Measurements from ENCODE around the gene POPDC2. TPM values are rescaled to one million over a fixed set of nuclear protein-coding genes. Genes with fewer than 3 reads are reported as not detected.

POPDC2 gene
- total RNA-seq, 1 donor from 2014 or later = 13.6 TPM

DNA sequence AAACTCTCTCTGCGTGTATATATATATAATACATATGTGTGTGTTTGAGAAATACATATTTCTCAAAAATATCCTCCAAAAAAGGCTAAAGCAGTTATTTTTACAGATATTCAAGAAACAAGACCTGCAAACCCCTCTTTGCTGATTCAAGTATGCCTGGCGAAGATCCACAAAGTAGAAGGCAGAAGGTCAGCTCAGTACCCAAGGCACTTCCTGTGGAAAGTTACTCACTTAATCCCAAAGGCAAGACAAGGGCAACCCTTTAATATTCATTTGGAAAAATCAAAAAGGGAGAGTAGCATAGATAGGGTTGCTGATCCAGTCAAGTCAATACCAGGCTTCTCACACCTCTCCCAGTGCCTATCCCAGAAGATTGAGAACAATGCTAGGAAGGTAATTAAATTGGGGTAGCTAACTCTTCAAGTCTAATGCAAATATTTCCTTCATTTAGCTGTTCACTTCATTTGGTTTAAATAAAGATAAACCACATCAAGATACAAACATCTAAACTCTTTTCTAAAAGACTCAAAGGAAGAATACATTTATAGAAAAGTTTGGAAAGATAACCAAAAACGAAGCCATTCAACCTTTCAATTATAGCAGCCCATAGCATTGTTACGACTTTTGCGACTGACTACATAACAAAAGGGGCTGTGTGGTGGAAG is 9.6 kb upstream of the POPDC2 start:
- peaks cover 9 to 14% (median 13%) of the 10 kb centered on the region in 3 donors for H3K4me1 ChIP-seq (ENCODE audit: control insufficient read depth in 3 of 3, insufficient read depth in 3 of 3, low read length in 3 of 3)
- H3K27me3 ChIP-seq (ENCODE audit: control insufficient read depth in 3 of 3, insufficient read depth in 3 of 3, low read length in 3 of 3) = no peaks in the 10 kb centered on the region
- H3K9me3 ChIP-seq (ENCODE audit: control insufficient read depth in 3 of 3, low read length in 3 of 3) = no peaks in the 10 kb centered on the region
- peak overlapping the region in 1 of 3 donors; percentile 38 for H3K9ac ChIP-seq (ENCODE audit: low read depth in 1 of 3, low read length in 3 of 3)
- H3K4me3 ChIP-seq (ENCODE audit: low read length in 3 of 3) = no peak overlapping the region
- no peak overlapping the region for H3K27ac ChIP-seq (ENCODE audit: low read depth, low read length)
- H3K36me3 ChIP-seq (ENCODE audit: control insufficient read depth in 3 of 3, insufficient read depth in 3 of 3, low read length in 3 of 3) = peaks cover 10 to 41% (median 38%) of the 10 kb centered on the region in 3 donors

DNA sequence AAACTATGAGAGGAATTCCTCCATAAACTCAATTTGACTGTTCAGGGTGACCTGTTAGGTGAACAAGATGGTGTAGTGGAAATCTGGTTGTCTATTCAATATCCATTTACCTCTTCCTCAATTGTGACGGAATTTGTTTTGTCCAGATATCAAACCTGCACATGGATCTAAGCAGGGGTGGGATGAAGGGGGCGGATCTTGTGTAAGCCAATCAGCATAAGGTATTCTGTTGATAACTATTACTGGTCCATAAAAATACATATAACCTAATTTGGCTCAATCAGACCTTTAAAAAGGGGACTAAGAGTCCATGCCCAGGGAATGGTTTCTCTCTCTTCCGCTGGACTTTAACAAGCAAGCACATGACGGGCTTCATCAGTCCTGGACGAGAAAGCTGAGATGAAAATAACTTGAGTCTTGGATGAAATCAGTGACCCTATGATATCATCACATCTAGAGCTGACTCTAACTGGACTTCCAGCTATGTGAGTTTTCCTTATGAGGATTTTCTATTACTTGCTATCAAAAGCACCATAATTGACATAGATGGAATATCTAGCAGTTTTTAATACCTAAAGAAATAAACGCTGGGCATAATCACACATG is 5.7 kb upstream of the POPDC2 start:
- peaks cover 43 to 48% (median 44%) of the 10 kb centered on the region in 3 donors for H3K4me1 ChIP-seq (ENCODE audit: control insufficient read depth in 3 of 3, insufficient read depth in 3 of 3, low read length in 3 of 3)
- no peak overlapping the region for H3K4me3 ChIP-seq (ENCODE audit: low read length in 3 of 3)

DNA sequence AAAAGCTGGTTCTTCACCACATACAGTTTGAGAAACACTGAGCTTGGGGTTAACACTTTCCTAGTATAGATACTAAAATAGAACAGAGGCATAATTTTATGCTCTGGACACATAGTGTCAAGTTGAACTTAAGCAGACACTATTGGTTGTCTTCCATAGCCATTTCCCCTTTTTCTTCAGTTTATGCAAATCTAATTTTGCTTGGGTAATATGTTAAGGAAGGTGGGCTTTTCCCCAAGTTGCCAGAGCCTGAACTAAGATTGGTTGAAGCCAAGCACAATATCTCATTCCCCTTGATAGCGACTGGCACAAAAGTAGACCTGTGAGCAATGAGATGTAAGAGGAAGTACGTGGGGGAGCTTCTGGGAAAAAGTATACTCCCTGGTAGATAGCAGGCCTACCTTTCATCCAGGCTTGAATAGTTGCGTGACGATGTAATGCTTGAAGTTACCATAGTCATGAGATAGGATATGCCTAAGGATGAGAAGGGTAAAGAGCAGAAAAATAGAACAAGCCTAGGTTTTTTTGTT is 4.5 kb upstream of the POPDC2 start:
- Histone ChIP-seq H3K27me3 (ENCODE audit: control insufficient read depth in 3 of 3, insufficient read depth in 3 of 3, low read length in 3 of 3) (no peaks in the 10 kb centered on the region), H3K9me3 (ENCODE audit: control insufficient read depth in 3 of 3, low read length in 3 of 3) (no peaks in the 10 kb centered on the region), H3K4me3 (ENCODE audit: low read length in 3 of 3) (peak overlapping the region in 2 of 3 donors; percentile 0 to 18), H3K36me3 (ENCODE audit: control insufficient read depth in 3 of 3, insufficient read depth in 3 of 3, low read length in 3 of 3) (peaks cover 1 to 7% (median 6%) of the 10 kb centered on the region in 3 donors), H3K9ac (ENCODE audit: low read depth in 1 of 3, low read length in 3 of 3) (peak overlapping the region; percentile 39 to 69 (median 63)), H3K4me1 (ENCODE audit: control insufficient read depth in 3 of 3, insufficient read depth in 3 of 3, low read length in 3 of 3) (peaks cover 41 to 53% (median 45%) of the 10 kb centered on the region in 3 donors), H3K27ac (ENCODE audit: low read depth, low read length) (peak overlapping the region; percentile 88)

More for the DNA sequence above, 5.7 kb upstream of the POPDC2 start:
- no peaks in the 10 kb centered on the region for H3K9me3 ChIP-seq (ENCODE audit: control insufficient read depth in 3 of 3, low read length in 3 of 3)
- no peaks in the 10 kb centered on the region for H3K27me3 ChIP-seq (ENCODE audit: control insufficient read depth in 3 of 3, insufficient read depth in 3 of 3, low read length in 3 of 3)
- peak overlapping the region; percentile 88 for H3K27ac ChIP-seq (ENCODE audit: low read depth, low read length)
- H3K36me3 ChIP-seq (ENCODE audit: control insufficient read depth in 3 of 3, insufficient read depth in 3 of 3, low read length in 3 of 3) = peaks cover 0 to 13% (median 7%) of the 10 kb centered on the region in 3 donors
- H3K9ac ChIP-seq (ENCODE audit: low read depth in 1 of 3, low read length in 3 of 3) = no peak overlapping the region

DNA sequence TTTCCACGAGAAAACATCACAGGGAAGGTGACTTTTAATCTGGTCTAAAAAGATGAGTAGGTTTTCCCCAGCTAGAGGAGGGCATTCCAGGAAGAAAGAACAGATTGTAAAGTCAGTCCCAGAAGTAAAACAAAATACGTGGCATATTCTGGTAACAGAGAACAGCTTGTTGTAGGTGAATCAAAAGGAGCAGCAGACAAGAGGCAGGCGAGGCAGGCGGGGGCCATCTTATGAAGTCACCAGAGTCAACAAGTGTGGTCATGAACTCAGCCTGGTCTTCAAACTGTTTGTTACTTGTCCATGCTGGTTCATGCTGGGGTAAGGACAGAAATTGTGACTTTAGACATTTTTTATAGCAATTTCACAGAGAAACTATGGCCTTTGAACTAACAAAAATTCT is 4.0 kb upstream of the POPDC2 start:
- Histone ChIP-seq H3K9me3 (ENCODE audit: control insufficient read depth in 3 of 3, low read length in 3 of 3) (no peaks in the 10 kb centered on the region), H3K27ac (ENCODE audit: low read depth, low read length) (peak overlapping the region; percentile 88), H3K36me3 (ENCODE audit: control insufficient read depth in 3 of 3, insufficient read depth in 3 of 3, low read length in 3 of 3) (peaks cover 4 to 7% (median 6%) of the 10 kb centered on the region in 3 donors), H3K4me1 (ENCODE audit: control insufficient read depth in 3 of 3, insufficient read depth in 3 of 3, low read length in 3 of 3) (peaks cover 39 to 56% (median 44%) of the 10 kb centered on the region in 3 donors), H3K27me3 (ENCODE audit: control insufficient read depth in 3 of 3, insufficient read depth in 3 of 3, low read length in 3 of 3) (no peaks in the 10 kb centered on the region), H3K9ac (ENCODE audit: low read depth in 1 of 3, low read length in 3 of 3) (peak overlapping the region; percentile 29 to 69 (median 63)), H3K4me3 (ENCODE audit: low read length in 3 of 3) (no peak overlapping the region)

DNA sequence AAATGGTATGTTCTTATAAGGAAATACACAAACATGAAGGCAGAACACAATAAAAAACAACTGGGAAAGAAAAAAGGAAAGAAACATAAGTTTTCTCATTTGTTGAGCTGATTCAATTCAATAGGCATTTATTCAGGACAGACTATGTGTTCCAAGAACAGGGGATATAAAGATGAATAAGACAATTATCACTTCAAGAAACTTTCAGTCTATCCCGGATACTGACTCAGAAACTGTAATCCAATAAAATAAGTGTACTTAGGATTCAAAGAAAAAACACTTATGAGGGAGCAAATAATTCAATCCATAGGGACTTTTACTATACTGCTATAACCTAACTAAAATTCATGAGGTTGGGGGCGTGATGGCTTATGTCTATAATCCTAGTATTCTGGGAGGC is 3.5 kb upstream of the POPDC2 start:
- no peak overlapping the region for H3K4me3 ChIP-seq (ENCODE audit: low read length in 3 of 3)
- no peaks in the 10 kb centered on the region for H3K27me3 ChIP-seq (ENCODE audit: control insufficient read depth in 3 of 3, insufficient read depth in 3 of 3, low read length in 3 of 3)
- H3K36me3 ChIP-seq (ENCODE audit: control insufficient read depth in 3 of 3, insufficient read depth in 3 of 3, low read length in 3 of 3) = peaks cover 4 to 6% (median 4%) of the 10 kb centered on the region in 3 donors
- no peaks in the 10 kb centered on the region for H3K9me3 ChIP-seq (ENCODE audit: control insufficient read depth in 3 of 3, low read length in 3 of 3)
- H3K27ac ChIP-seq (ENCODE audit: low read depth, low read length) = peak overlapping the region; percentile 88
- peaks cover 39 to 59% (median 44%) of the 10 kb centered on the region in 3 donors for H3K4me1 ChIP-seq (ENCODE audit: control insufficient read depth in 3 of 3, insufficient read depth in 3 of 3, low read length in 3 of 3)
- peak overlapping the region in 1 of 3 donors; percentile 9 for H3K9ac ChIP-seq (ENCODE audit: low read depth in 1 of 3, low read length in 3 of 3)

DNA sequence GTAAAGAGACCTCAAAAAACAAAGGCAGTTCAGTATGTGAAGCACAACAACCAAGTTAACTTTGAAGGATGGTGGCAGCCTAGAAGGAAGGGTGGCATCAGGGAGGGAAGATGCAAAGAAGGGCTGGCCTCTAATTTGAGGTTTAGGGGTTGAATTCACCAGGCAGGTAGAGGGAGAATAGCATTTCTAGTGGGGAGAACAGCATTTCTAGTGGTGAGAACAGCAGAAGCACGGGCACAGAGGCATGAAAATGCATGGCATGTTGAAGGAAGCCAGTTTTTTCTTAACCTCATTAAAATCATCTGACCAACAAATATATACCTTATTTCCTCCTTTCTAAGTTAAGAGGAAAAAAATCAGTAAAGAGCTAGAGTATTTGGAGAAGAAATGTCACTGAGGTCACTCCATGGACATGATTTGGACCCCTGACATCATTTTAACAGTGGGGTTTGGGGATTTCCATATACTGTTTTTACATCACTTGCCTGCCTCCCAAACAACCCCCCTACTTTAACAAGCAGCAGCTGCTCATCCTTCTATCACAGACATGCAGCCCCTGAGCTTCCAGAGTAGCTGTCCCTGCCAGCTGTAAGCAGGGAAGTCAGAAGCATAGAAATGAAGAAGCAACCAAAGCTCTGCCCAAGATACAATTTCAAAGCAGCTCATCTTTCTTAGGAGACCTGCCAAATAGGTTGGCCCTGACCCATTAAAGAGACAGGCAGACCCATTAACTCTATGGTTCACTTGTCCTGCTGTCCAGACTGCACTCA is 2.4 kb upstream of the POPDC2 start:
- peaks cover 39 to 63% (median 44%) of the 10 kb centered on the region in 3 donors for H3K4me1 ChIP-seq (ENCODE audit: control insufficient read depth in 3 of 3, insufficient read depth in 3 of 3, low read length in 3 of 3)
- no peak overlapping the region for H3K4me3 ChIP-seq (ENCODE audit: low read length in 3 of 3)
- peaks cover 0 to 9% (median 0%) of the 10 kb centered on the region in 3 donors for H3K36me3 ChIP-seq (ENCODE audit: control insufficient read depth in 3 of 3, insufficient read depth in 3 of 3, low read length in 3 of 3)

DNA sequence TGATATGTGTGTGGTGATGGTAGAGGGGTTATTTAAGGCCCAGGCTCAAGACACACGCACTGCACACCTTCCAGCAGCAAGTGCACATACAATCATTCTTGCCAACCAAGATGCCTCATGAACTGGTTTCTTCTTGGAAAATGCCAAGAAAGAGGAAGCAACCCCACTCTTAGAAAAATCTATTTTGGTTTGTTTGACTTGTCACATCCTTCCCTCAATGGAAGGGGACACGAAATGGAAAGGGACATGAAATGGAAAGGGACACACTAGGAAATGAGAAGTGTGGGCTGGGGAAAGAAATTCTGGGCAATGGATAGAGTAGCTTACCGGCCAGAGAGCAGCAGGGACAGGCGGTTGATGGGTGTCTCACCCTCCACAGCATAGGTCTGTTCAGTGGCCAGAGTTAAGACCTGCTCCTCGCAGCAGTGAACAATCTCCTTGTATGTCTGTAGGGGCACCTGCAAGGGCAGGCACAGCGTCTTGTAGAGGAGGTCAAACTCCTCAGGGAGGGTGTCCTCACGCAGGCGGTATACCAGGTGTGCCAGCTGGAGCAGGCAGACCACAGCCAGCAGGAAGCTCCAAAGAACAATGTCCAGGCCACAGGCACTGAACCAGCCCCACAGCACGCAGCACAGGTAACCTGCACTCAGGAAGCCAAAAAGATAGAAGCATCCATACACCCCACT is 640 bp downstream of the POPDC2 start:
- Histone ChIP-seq H3K36me3 (ENCODE audit: control insufficient read depth in 3 of 3, insufficient read depth in 3 of 3, low read length in 3 of 3) (peaks cover 11 to 20% (median 13%) of the 10 kb centered on the region in 3 donors), H3K4me1 (ENCODE audit: control insufficient read depth in 3 of 3, insufficient read depth in 3 of 3, low read length in 3 of 3) (peaks cover 45 to 64% (median 55%) of the 10 kb centered on the region in 3 donors), H3K9me3 (ENCODE audit: control insufficient read depth in 3 of 3, low read length in 3 of 3) (no peaks in the 10 kb centered on the region), H3K27ac (ENCODE audit: low read depth, low read length) (peak overlapping the region; percentile 88), H3K27me3 (ENCODE audit: control insufficient read depth in 3 of 3, insufficient read depth in 3 of 3, low read length in 3 of 3) (no peaks in the 10 kb centered on the region), H3K9ac (ENCODE audit: low read depth in 1 of 3, low read length in 3 of 3) (peak overlapping the region; percentile 82 to 95 (median 95)), H3K4me3 (ENCODE audit: low read length in 3 of 3) (peak overlapping the region; percentile 76 to 88 (median 86))

More for the DNA sequence above, 2.4 kb upstream of the POPDC2 start:
- Histone ChIP-seq H3K27ac (ENCODE audit: low read depth, low read length) (peak overlapping the region; percentile 88), H3K9me3 (ENCODE audit: control insufficient read depth in 3 of 3, low read length in 3 of 3) (no peaks in the 10 kb centered on the region), H3K27me3 (ENCODE audit: control insufficient read depth in 3 of 3, insufficient read depth in 3 of 3, low read length in 3 of 3) (no peaks in the 10 kb centered on the region), H3K9ac (ENCODE audit: low read depth in 1 of 3, low read length in 3 of 3) (peak overlapping the region; percentile 46 to 69 (median 61))

DNA sequence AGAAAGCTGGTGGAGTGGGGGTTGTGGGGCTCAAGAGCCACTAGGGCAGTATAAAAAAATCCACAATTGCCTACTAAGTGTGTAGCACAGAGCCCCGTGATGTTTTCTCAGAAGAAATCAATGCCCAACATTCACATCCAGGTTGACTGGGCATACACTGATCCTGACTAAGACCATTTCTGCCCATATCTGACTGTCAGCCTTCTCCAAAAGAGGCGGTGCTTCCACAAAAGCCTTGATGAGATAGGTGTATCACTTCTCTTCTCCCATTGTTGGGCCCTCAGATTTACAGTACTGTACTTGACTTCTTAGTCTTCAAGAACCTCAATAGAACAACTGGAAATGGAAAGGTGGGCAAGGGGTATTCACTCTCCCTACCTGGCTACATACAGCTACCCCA is 1.4 kb downstream of the POPDC2 start:
- H3K27ac ChIP-seq (ENCODE audit: low read depth, low read length) = peak overlapping the region; percentile 88
- peak overlapping the region; percentile 82 to 95 (median 95) for H3K9ac ChIP-seq (ENCODE audit: low read depth in 1 of 3, low read length in 3 of 3)
- peaks cover 45 to 63% (median 56%) of the 10 kb centered on the region in 3 donors for H3K4me1 ChIP-seq (ENCODE audit: control insufficient read depth in 3 of 3, insufficient read depth in 3 of 3, low read length in 3 of 3)
- H3K9me3 ChIP-seq (ENCODE audit: control insufficient read depth in 3 of 3, low read length in 3 of 3) = no peaks in the 10 kb centered on the region
- H3K4me3 ChIP-seq (ENCODE audit: low read length in 3 of 3) = peak overlapping the region; percentile 76 to 88 (median 86)
- H3K36me3 ChIP-seq (ENCODE audit: control insufficient read depth in 3 of 3, insufficient read depth in 3 of 3, low read length in 3 of 3) = peaks cover 13 to 20% (median 13%) of the 10 kb centered on the region in 3 donors
- H3K27me3 ChIP-seq (ENCODE audit: control insufficient read depth in 3 of 3, insufficient read depth in 3 of 3, low read length in 3 of 3) = no peaks in the 10 kb centered on the region

Data from skeletal muscle tissue (tissue), 4 donors.